Osteoblast (primary cell): ENCODE data around the gene FLACC1. TPM values are rescaled to one million over a fixed set of nuclear protein-coding genes. Genes with fewer than 3 reads are reported as not detected.

Experiments used
- DNase-seq: peaks from one replicate; pipeline ENCODE4 v3.0.0; 2011; ENCODE audit warnings: low spot score, mixed read lengths; ENCODE audit not compliant: insufficient read length; ENCODE audit errors: missing footprints
- H2AFZ ChIP-seq: 2 replicates; pipeline ENCODE4 v1.6.0; 2011; ENCODE audit warnings: mild to moderate bottlenecking, low read length
- H3K27ac ChIP-seq: 2 replicates; pipeline ENCODE4 v1.5.1; 2011; ENCODE audit warnings: mild to moderate bottlenecking, low read depth, low read length, moderate library complexity
- H3K27me3 ChIP-seq: 2 replicates; pipeline ENCODE4 v1.6.0; 2012; ENCODE audit warnings: mild to moderate bottlenecking, control low read depth, inconsistent platforms, low read length, moderate library complexity; ENCODE audit not compliant: insufficient read depth
- H3K36me3 ChIP-seq: 2 replicates; pipeline ENCODE4 v1.5.1; 2011; ENCODE audit warnings: mild to moderate bottlenecking, low read length, control low read depth, moderate library complexity; ENCODE audit not compliant: insufficient read depth
- H3K4me1 ChIP-seq: 2 replicates; pipeline ENCODE4 v1.5.1; 2011; ENCODE audit warnings: mild to moderate bottlenecking, low read length, control low read depth, moderate library complexity; ENCODE audit not compliant: insufficient read depth
- H3K4me2 ChIP-seq: 2 replicates; pipeline ENCODE4 v1.6.0; 2011; ENCODE audit warnings: mild to moderate bottlenecking, low read length; ENCODE audit not compliant: insufficient read depth
- H3K4me3 ChIP-seq: fragments of 200-600 bp; sonication (generic); 3 replicates; pipeline ENCODE4 v1.5.1; 2012; ENCODE audit warnings: mild to moderate bottlenecking, low read length, inconsistent platforms; ENCODE audit not compliant: insufficient read depth
- H3K79me2 ChIP-seq: 2 replicates; pipeline ENCODE4 v1.6.0; 2012; ENCODE audit warnings: mild to moderate bottlenecking, low read length, control low read depth, inconsistent platforms; ENCODE audit not compliant: insufficient read depth
- H3K9me3 ChIP-seq: 2 replicates; pipeline ENCODE4 v1.5.1; 2011; ENCODE audit warnings: low read depth, low read length, control low read depth
- H4K20me1 ChIP-seq: 2 replicates; pipeline ENCODE4 v1.6.0; 2012; ENCODE audit warnings: mild to moderate bottlenecking, low read length, control low read depth; ENCODE audit not compliant: insufficient read depth
- CTCF ChIP-seq: IDR thresholded peaks from 2 replicates; pipeline ENCODE4 v1.5.1; 2011; ENCODE audit warnings: mild to moderate bottlenecking, low read depth, low read length, moderate library complexity; ENCODE audit errors: extremely low read depth
- total RNA-seq: library from RNA; depleted of rRNA; stranded (reverse); fragments of >200 nt; gene quantifications from 2 replicates; pipeline ENCODE4 v1.2.3, GENCODE V29; 2012

The FLACC1 gene
- total RNA-seq, 1 donor = 0.72 TPM

- no peaks in the 10 kb centered on the region for H4K20me1 ChIP-seq
- peaks cover 17% of the 10 kb centered on the region for H3K4me1 ChIP-seq
- no peak overlapping the region for H2AFZ ChIP-seq
- H3K4me3 ChIP-seq = no peak overlapping the region
- H3K27me3 ChIP-seq = no peaks in the 10 kb centered on the region
- peaks cover 41% of the 10 kb centered on the region for H3K79me2 ChIP-seq
- peaks cover 7% of the 10 kb centered on the region for H3K36me3 ChIP-seq
- DNase-seq = no peak
- no peaks in the 10 kb centered on the region for H3K9me3 ChIP-seq
- no peak for TF ChIP-seq CTCF
- H3K4me2 ChIP-seq = no peak overlapping the region
- H3K27ac ChIP-seq = peak overlapping the region; percentile 15
Observed at GRCh38 chr2:201402651-201403562, 45.8 kb upstream of the FLACC1 start.

- Histone ChIP-seq H3K36me3 (peaks cover 18% of the 10 kb centered on the region), H3K4me2 (no peak overlapping the region), H3K27me3 (no peaks in the 10 kb centered on the region), H3K79me2 (peaks cover 35% of the 10 kb centered on the region), H3K9me3 (no peaks in the 10 kb centered on the region), H3K4me1 (peaks cover 17% of the 10 kb centered on the region), H2AFZ (no peak overlapping the region), H3K27ac (no peak overlapping the region), H4K20me1 (no peaks in the 10 kb centered on the region), H3K4me3 (no peak overlapping the region)
- DNase-seq = no peak
- TF ChIP-seq CTCF = no peak
Observed at GRCh38 chr2:201401815-201402214, 44.7 kb upstream of the FLACC1 start.

- Histone ChIP-seq H2AFZ (no peak overlapping the region), H3K4me1 (no peaks in the 10 kb centered on the region), H3K4me2 (no peak overlapping the region), H4K20me1 (no peaks in the 10 kb centered on the region), H3K79me2 (peaks cover 5% of the 10 kb centered on the region), H3K27ac (no peak overlapping the region), H3K36me3 (peaks cover 47% of the 10 kb centered on the region), H3K27me3 (no peaks in the 10 kb centered on the region), H3K4me3 (no peak overlapping the region), H3K9me3 (no peaks in the 10 kb centered on the region)
- no peak for DNase-seq
- TF ChIP-seq CTCF = no peak
Observed at GRCh38 chr2:201396595-201396994, 39.5 kb upstream of the FLACC1 start.

GRCh38 chr2:201383136-201383535, 26.0 kb upstream of the FLACC1 start:
- Histone ChIP-seq H3K27me3 (no peaks in the 10 kb centered on the region), H3K4me1 (no peaks in the 10 kb centered on the region), H3K79me2 (no peaks in the 10 kb centered on the region), H3K4me2 (no peak overlapping the region), H4K20me1 (no peaks in the 10 kb centered on the region), H3K36me3 (peaks cover 49% of the 10 kb centered on the region), H3K4me3 (no peak overlapping the region), H2AFZ (no peak overlapping the region), H3K9me3 (no peaks in the 10 kb centered on the region), H3K27ac (no peak overlapping the region)
- no peak for DNase-seq
- no peak for TF ChIP-seq CTCF
